HG02852 (cell line): ENCODE data around the gene FOXN3.
A peak's percentile ranks its signal among the peaks of the same experiment; 100 is the strongest.
"Not testable (repeated sequence)": the region's sequence is repeated elsewhere in the genome, so short reads cannot be mapped to it uniquely, and the experiment has no call there.

ENCODE experiments used
- ATAC-seq: cut with Tn5 transposase; IDR thresholded peaks from one replicate; pipeline ENCODE4 v1.9.1; 2021; ENCODE audit warnings: mild to moderate bottlenecking, moderate library complexity; ENCODE audit not compliant: unreplicated experiment

Gene FOXN3

GRCh38 chr14:89309670-89310177 is 107.3 kb downstream of the FOXN3 start:
- ATAC-seq = no peak

GRCh38 chr14:89308232-89308959 is 108.6 kb downstream of the FOXN3 start:
- peak; percentile 44 for ATAC-seq

- no peak for ATAC-seq
Measured at GRCh38 chr14:89307409-89307808, 109.6 kb downstream of the FOXN3 start.

- peak; percentile 39 for ATAC-seq
Measured at GRCh38 chr14:89304972-89305703, 111.9 kb downstream of the FOXN3 start.

GRCh38 chr14:89304561-89304960 is 112.5 kb downstream of the FOXN3 start:
- ATAC-seq = no peak

- ATAC-seq = peak; percentile 58
Measured at GRCh38 chr14:89303456-89304435, 113.3 kb downstream of the FOXN3 start.

- no peak for ATAC-seq
Measured at GRCh38 chr14:89302396-89302950, 114.6 kb downstream of the FOXN3 start.

GRCh38 chr14:89299587-89299986 is 117.4 kb downstream of the FOXN3 start:
- no peak for ATAC-seq

- no peak for ATAC-seq
Measured at GRCh38 chr14:89298056-89298834, 118.8 kb downstream of the FOXN3 start.

GRCh38 chr14:89296281-89296745 is 120.7 kb downstream of the FOXN3 start:
- ATAC-seq = no peak

- no peak for ATAC-seq
Measured at GRCh38 chr14:89294872-89295271, 122.2 kb downstream of the FOXN3 start.

- not testable (repeated sequence) for ATAC-seq
Measured at GRCh38 chr14:89294469-89294868, 122.6 kb downstream of the FOXN3 start.

- no peak for ATAC-seq
Measured at GRCh38 chr14:89294060-89294459, 123.0 kb downstream of the FOXN3 start.

GRCh38 chr14:89293314-89293916 is 123.6 kb downstream of the FOXN3 start:
- ATAC-seq = no peak

GRCh38 chr14:89292579-89293313 is 124.3 kb downstream of the FOXN3 start:
- ATAC-seq = no peak

GRCh38 chr14:89291351-89291940 is 125.6 kb downstream of the FOXN3 start:
- ATAC-seq = no peak

- no peak for ATAC-seq
Measured at GRCh38 chr14:89290813-89291212, 126.2 kb downstream of the FOXN3 start.

- no peak for ATAC-seq
Measured at GRCh38 chr14:89289477-89289876, 127.6 kb downstream of the FOXN3 start.
